Left ventricle myocardium inferior (tissue), 1 donor: ENCODE results near the gene CCDC70. TPM values are rescaled to one million over a fixed set of nuclear protein-coding genes. Genes with fewer than 3 reads are reported as not detected.

Experiments
- DNase-seq: peaks from one replicate; pipeline ENCODE4 v3.0.0-alpha.2; 2020
- H3K27ac ChIP-seq: fragments of 200-600 bp; replicated peaks from 2 replicates; pipeline ENCODE4 v1.8.0; 2021
- H3K27me3 ChIP-seq: fragments of 200-600 bp; 2 replicates; pipeline ENCODE4 v1.8.0; 2021; ENCODE audit warnings: low read depth
- H3K36me3 ChIP-seq: fragments of 200-600 bp; 2 replicates; pipeline ENCODE4 v1.8.0; 2021
- H3K4me1 ChIP-seq: fragments of 200-600 bp; 2 replicates; pipeline ENCODE4 v1.8.0; 2021
- H3K4me3 ChIP-seq: fragments of 200-600 bp; 2 replicates; pipeline ENCODE4 v1.8.0; 2021; ENCODE audit warnings: mild to moderate bottlenecking, moderate library complexity
- H3K9me3 ChIP-seq: fragments of 200-600 bp; replicated peaks from 2 replicates; pipeline ENCODE4 v1.8.0; 2021
- intact Hi-C: fragments of 100-400 bp; cut with micrococcal nuclease; formaldehyde crosslinking; loops from one replicate; pipeline ENCODE4 v1.11.0; 2022
- total RNA-seq: library from RNA; stranded (reverse); fragmentation: NEBNext Ultra II Directional; extraction: Animal tissue kit (Norgen Biotek cat#: 25700); gene quantifications from one replicate; pipeline ENCODE4 v1.2.1, GENCODE V29; 2021
- TF ChIP-seq, protein P1 (sequence below): fragments of 200-600 bp; IDR thresholded peaks from 2 replicates; pipeline ENCODE4 v1.8.0; 2021; ENCODE audit warnings: antibody characterized with exemption, mild to moderate bottlenecking, borderline replicate concordance
- donor health status: DM: no; HTN: yes; CAD: no; lungs with severe emphysema.

CCDC70 gene
- total RNA-seq, 1 donor from 2014 or later = not detected

DNA sequence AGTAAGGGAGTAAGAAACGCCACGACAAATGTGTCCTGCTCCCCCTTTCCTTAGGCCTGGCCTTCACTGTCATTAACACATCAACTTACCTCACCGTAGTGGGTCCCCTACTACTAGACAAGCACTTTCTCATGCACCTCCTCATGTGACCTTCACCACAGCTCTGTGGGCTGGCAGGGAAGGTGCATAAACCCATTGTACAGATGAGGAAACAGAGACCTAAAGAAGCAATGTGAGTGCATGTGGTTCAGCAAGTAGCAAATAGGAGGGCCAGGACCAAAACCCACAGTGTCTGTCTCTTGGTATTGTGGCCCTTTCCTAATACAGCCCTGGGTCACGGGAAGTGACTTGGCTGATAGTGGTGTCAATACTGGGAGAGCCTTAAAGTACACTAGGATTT lies 5.3 kb downstream of the CCDC70 start:
- H3K4me1 ChIP-seq = peaks cover 3% of the 10 kb centered on the region
- no peak overlapping the region for H3K27ac ChIP-seq
- H3K27me3 ChIP-seq = no peaks in the 10 kb centered on the region
- H3K9me3 ChIP-seq = no peaks in the 10 kb centered on the region
- TF ChIP-seq, protein P1, sequence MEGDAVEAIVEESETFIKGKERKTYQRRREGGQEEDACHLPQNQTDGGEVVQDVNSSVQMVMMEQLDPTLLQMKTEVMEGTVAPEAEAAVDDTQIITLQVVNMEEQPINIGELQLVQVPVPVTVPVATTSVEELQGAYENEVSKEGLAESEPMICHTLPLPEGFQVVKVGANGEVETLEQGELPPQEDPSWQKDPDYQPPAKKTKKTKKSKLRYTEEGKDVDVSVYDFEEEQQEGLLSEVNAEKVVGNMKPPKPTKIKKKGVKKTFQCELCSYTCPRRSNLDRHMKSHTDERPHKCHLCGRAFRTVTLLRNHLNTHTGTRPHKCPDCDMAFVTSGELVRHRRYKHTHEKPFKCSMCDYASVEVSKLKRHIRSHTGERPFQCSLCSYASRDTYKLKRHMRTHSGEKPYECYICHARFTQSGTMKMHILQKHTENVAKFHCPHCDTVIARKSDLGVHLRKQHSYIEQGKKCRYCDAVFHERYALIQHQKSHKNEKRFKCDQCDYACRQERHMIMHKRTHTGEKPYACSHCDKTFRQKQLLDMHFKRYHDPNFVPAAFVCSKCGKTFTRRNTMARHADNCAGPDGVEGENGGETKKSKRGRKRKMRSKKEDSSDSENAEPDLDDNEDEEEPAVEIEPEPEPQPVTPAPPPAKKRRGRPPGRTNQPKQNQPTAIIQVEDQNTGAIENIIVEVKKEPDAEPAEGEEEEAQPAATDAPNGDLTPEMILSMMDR = no peak
- no peaks in the 10 kb centered on the region for H3K36me3 ChIP-seq
- DNase-seq = no peak
- intact Hi-C loops = no loop called here
- no peak overlapping the region for H3K4me3 ChIP-seq

DNA sequence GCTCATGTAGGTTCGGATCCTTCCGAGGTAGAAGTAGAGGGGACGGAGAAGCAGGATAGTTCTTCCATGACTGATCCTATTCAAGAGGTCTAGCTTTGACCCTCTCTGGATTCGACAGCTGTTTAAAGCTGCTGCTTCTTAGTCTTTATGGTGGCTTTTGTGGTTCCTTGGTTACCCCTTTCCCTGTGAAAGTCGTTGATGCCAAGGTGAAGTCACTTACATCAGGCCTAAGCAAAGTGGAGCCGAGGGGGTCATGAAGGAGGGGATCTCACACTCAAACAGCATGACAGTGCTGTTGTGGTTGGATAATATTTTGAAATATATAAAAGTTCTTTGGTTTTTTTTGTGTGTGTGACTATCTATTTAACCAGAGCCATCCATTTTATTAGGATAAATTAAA lies 8.1 kb downstream of the CCDC70 start:
- DNase-seq = no peak
- Histone ChIP-seq H3K36me3 (no peaks in the 10 kb centered on the region), H3K4me1 (peaks cover 3% of the 10 kb centered on the region), H3K27me3 (no peaks in the 10 kb centered on the region), H3K27ac (no peak overlapping the region), H3K9me3 (no peaks in the 10 kb centered on the region), H3K4me3 (no peak overlapping the region)
- intact Hi-C loops = no loop called here
- TF ChIP-seq, protein P1 = no peak

DNA sequence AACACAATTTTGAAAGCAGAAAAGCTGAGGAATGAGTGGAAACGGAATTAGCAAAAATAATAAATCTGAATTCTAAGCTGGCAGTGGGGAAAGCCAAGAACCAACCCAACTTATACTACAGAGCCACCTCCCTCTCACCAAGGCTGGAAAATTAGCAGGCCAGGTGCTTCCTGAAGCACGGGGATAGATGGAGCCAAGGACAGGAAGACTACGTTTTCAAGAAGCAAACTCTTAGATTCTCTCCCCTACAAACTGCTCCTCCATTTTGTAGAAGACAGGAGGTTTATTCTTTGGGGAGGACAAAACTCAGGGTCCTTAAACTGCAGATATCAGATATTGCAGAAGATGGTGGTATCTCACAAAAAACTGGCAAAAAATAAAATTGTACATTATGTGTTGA lies 8.8 kb downstream of the CCDC70 start:
- TF ChIP-seq, protein P1 = no peak
- intact Hi-C loops = no loop called here

DNA sequence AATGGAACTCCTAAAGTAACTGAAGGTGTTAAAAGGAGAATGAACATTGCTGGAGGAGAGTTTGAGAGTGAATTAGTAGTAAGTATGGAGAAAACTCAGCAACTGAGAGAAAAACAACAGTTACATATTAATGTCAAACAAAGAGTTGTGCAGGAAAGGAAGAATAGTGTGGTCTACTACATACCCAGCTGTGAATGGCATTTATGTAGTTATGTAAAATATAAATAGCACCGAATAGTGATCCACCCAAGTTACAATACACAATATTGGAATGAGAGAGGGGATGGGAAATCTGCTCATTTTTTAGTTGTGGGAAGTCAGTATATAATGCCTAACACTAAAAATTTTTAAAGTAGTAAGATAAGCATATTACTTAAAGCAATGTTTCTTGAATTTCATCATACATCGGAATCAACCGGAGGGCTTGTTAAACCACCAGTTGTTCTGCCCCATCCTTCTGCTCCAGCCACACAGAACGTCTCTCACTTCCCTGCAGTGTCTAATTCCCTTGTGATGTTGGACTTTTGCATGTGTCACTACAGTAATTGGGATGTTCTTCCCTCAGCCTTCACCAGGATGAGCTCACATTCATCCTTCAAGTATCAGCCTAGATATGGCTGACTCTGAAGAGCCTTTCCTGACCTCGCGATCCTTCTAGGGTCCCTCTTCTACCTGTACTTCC lies 11.5 kb downstream of the CCDC70 start:
- intact Hi-C loops = no loop called here
- Histone ChIP-seq H3K27me3 (no peaks in the 10 kb centered on the region), H3K4me1 (peaks cover 3% of the 10 kb centered on the region), H3K36me3 (no peaks in the 10 kb centered on the region), H3K27ac (no peak overlapping the region), H3K4me3 (no peak overlapping the region), H3K9me3 (no peaks in the 10 kb centered on the region)
- TF ChIP-seq, protein P1 = no peak
- no peak for DNase-seq

More for the DNA sequence above, 8.8 kb downstream of the CCDC70 start:
- H3K4me1 ChIP-seq = peaks cover 3% of the 10 kb centered on the region
- no peak for DNase-seq
- H3K4me3 ChIP-seq = no peak overlapping the region
- H3K27ac ChIP-seq = no peak overlapping the region
- H3K36me3 ChIP-seq = no peaks in the 10 kb centered on the region
- H3K9me3 ChIP-seq = no peaks in the 10 kb centered on the region
- no peaks in the 10 kb centered on the region for H3K27me3 ChIP-seq

DNA sequence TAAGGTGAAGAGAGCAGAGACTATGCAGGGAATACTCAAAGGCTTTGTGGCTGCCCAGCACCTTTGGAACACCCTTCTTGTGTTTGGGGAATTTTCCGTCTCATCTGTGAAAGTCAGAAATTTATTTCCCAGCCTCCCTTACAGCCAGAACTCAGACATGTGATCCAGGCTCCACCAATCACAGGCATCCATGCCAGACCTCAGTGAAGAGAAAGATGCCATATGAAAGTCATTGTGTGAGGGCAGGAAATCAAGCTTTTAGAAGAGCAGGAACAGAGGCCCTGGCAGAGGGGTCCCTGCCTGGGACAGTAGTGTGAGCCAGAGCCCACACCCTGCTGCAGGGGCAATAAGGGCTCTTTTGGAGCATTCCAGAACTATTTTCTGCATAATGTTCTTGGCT lies 12.1 kb downstream of the CCDC70 start:
- intact Hi-C loops = no loop called here
- TF ChIP-seq, protein P1 = no peak
- no peaks in the 10 kb centered on the region for H3K9me3 ChIP-seq

More for the DNA sequence above, 12.1 kb downstream of the CCDC70 start:
- no peak overlapping the region for H3K4me3 ChIP-seq
- no peaks in the 10 kb centered on the region for H3K27me3 ChIP-seq
- H3K27ac ChIP-seq = no peak overlapping the region
- no peak for DNase-seq
- H3K36me3 ChIP-seq = no peaks in the 10 kb centered on the region
- H3K4me1 ChIP-seq = peaks cover 3% of the 10 kb centered on the region
